NT2/D1 (cell line): ENCODE results near the gene GSK3B.

Experiments used
- DNase-seq: peaks from one replicate; pipeline ENCODE4 v3.0.0-alpha.2; 2011; ENCODE audit warnings: low read depth, low spot score
- H3K27me3 ChIP-seq: 2 replicates; pipeline ENCODE4 v1.6.0; 2011; ENCODE audit warnings: mild to moderate bottlenecking; ENCODE audit not compliant: insufficient read length, insufficient read depth
- H3K36me3 ChIP-seq: 2 replicates; pipeline ENCODE4 v1.6.1; 2011; ENCODE audit warnings: mild to moderate bottlenecking, low read length, mixed read lengths; ENCODE audit not compliant: insufficient read depth, insufficient read length
- H3K4me1 ChIP-seq: 2 replicates; pipeline ENCODE4 v1.5.1; 2011; ENCODE audit not compliant: insufficient read depth, insufficient read length
- H3K4me3 ChIP-seq: 2 replicates; pipeline ENCODE4 v1.5.1; 2011; ENCODE audit warnings: low read depth; ENCODE audit not compliant: insufficient read length
- H3K9ac ChIP-seq: 2 replicates; pipeline ENCODE4 v1.6.0; 2011; ENCODE audit warnings: low read depth; ENCODE audit not compliant: insufficient read length
- H3K9me3 ChIP-seq: 2 replicates; pipeline ENCODE4 v1.5.1; 2011; ENCODE audit warnings: mild to moderate bottlenecking, low read length; ENCODE audit not compliant: insufficient read depth
- SUZ12 ChIP-seq: IDR thresholded peaks from 2 replicates; pipeline ENCODE4 v1.6.1; 2011; ENCODE audit not compliant: insufficient read length, insufficient read depth; ENCODE audit errors: extremely low read depth
- YY1 ChIP-seq: IDR thresholded peaks from 2 replicates; pipeline ENCODE4 v1.6.1; 2011; ENCODE audit not compliant: insufficient read length, insufficient read depth
- ZNF274 ChIP-seq: IDR thresholded peaks from 2 replicates; pipeline ENCODE4 v1.6.1; 2011; ENCODE audit warnings: mild to moderate bottlenecking, low read depth, low read length

The GSK3B gene

GRCh38 chr3:120098710-120099109 lies 4.5 kb upstream of the GSK3B start:
- Histone ChIP-seq H3K27me3 (no peaks in the 10 kb centered on the region), H3K9ac (no peak overlapping the region), H3K36me3 (peaks cover 41% of the 10 kb centered on the region), H3K4me3 (no peak overlapping the region), H3K9me3 (no peaks in the 10 kb centered on the region), H3K4me1 (no peaks in the 10 kb centered on the region)
- no peak for DNase-seq
- TF ChIP-seq ZNF274 (no peak), YY1 (no peak), SUZ12 (no peak)

- H3K9ac ChIP-seq = peak overlapping the region; percentile 99
- no peaks in the 10 kb centered on the region for H3K27me3 ChIP-seq
- peak overlapping the region; percentile 95 for H3K4me3 ChIP-seq
- peaks cover 35% of the 10 kb centered on the region for H3K36me3 ChIP-seq
- no peaks in the 10 kb centered on the region for H3K4me1 ChIP-seq
- no peak for DNase-seq
- H3K9me3 ChIP-seq = no peaks in the 10 kb centered on the region
- TF ChIP-seq ZNF274 = no peak
- no peak for TF ChIP-seq YY1
- no peak for TF ChIP-seq SUZ12
Measured at GRCh38 chr3:120095979-120096426, 1.8 kb upstream of the GSK3B start.

GRCh38 chr3:120095226-120095978 lies 1.2 kb upstream of the GSK3B start:
- peak overlapping the region; percentile 95 for H3K4me3 ChIP-seq
- H3K9ac ChIP-seq = peak overlapping the region; percentile 99
- TF ChIP-seq ZNF274 = no peak
- H3K9me3 ChIP-seq = no peaks in the 10 kb centered on the region
- DNase-seq = peak; percentile 87
- peaks cover 29% of the 10 kb centered on the region for H3K36me3 ChIP-seq
- H3K4me1 ChIP-seq = no peaks in the 10 kb centered on the region
- H3K27me3 ChIP-seq = no peaks in the 10 kb centered on the region

- peaks cover 24% of the 10 kb centered on the region for H3K36me3 ChIP-seq
- H3K27me3 ChIP-seq = no peaks in the 10 kb centered on the region
- H3K9me3 ChIP-seq = no peaks in the 10 kb centered on the region
- H3K4me1 ChIP-seq = no peaks in the 10 kb centered on the region
- peak overlapping the region; percentile 95 for H3K4me3 ChIP-seq
- peak; percentile 99 for DNase-seq
- TF ChIP-seq ZNF274 = no peak
- H3K9ac ChIP-seq = peak overlapping the region; percentile 99
Measured at GRCh38 chr3:120094776-120095225, 554 bp upstream of the GSK3B start.

GRCh38 chr3:120093119-120093910 lies 932 bp downstream of the GSK3B start:
- Histone ChIP-seq H3K9me3 (no peaks in the 10 kb centered on the region), H3K9ac (peak overlapping the region; percentile 92), H3K36me3 (peaks cover 11% of the 10 kb centered on the region), H3K4me3 (peak overlapping the region; percentile 79), H3K27me3 (no peaks in the 10 kb centered on the region), H3K4me1 (no peaks in the 10 kb centered on the region)
- DNase-seq = no peak
- no peak for TF ChIP-seq ZNF274
- TF ChIP-seq YY1 = no peak
- no peak for TF ChIP-seq SUZ12

- Histone ChIP-seq H3K9me3 (no peaks in the 10 kb centered on the region), H3K4me1 (no peaks in the 10 kb centered on the region), H3K4me3 (peak overlapping the region; percentile 79), H3K9ac (peak overlapping the region; percentile 92), H3K36me3 (peaks cover 3% of the 10 kb centered on the region), H3K27me3 (no peaks in the 10 kb centered on the region)
- TF ChIP-seq YY1 = no peak
- TF ChIP-seq ZNF274 = no peak
- TF ChIP-seq SUZ12 = no peak
- no peak for DNase-seq
Measured at GRCh38 chr3:120092474-120092873, 1.8 kb downstream of the GSK3B start.

- TF ChIP-seq SUZ12 (no peak), YY1 (no peak), ZNF274 (no peak)
- H3K9ac ChIP-seq = no peak overlapping the region
- H3K4me1 ChIP-seq = no peaks in the 10 kb centered on the region
- H3K9me3 ChIP-seq = no peaks in the 10 kb centered on the region
- no peak for DNase-seq
- H3K36me3 ChIP-seq = peaks cover 2% of the 10 kb centered on the region
- H3K27me3 ChIP-seq = no peaks in the 10 kb centered on the region
- H3K4me3 ChIP-seq = peak overlapping the region; percentile 79
Measured at GRCh38 chr3:120090422-120090821, 3.8 kb downstream of the GSK3B start.
